WTC11 (cell line): Measurements from ENCODE around the gene CRABP2. TPM values are rescaled to one million over a fixed set of nuclear protein-coding genes. Genes with fewer than 3 reads are reported as not detected.

ENCODE experiments used
- ATAC-seq: fragments of 200-7000 bp; cut with Tn5 transposase; 2 replicates; pipeline ENCODE4 v1.10.0; 2021; ENCODE audit warnings: mild to moderate bottlenecking, moderate library complexity
- CTCF ChIA-PET: fragments of 300-600 bp; sonication (Branson Sonifier 250); formaldehyde crosslinking; loops from one replicate; lab custom pipeline; 2021; ENCODE audit warnings: antibody characterized with exemption; lab: Charles Lee
- POLR2A ChIA-PET: fragments of 350-600 bp; sonication (Branson Sonifier 250); formaldehyde crosslinking; loops from one replicate; lab custom pipeline; 2021; ENCODE audit warnings: antibody characterized with exemption; lab: Charles Lee
- DNase-seq: peaks from one replicate; pipeline ENCODE4 v3.0.0; 2021; ENCODE audit warnings: low spot score
- H3K27ac Mint-ChIP-seq: 2 replicates; pipeline ENCODE4 v1.8.0; 2021; ENCODE audit warnings: mixed read lengths
- H3K27me3 Mint-ChIP-seq: 2 replicates; pipeline ENCODE4 v1.8.0; 2021; ENCODE audit warnings: low read depth, mild to moderate bottlenecking, moderate library complexity, mixed read lengths
- H3K36me3 Mint-ChIP-seq: 2 replicates; pipeline ENCODE4 v1.8.0; 2021; ENCODE audit warnings: mixed read lengths
- H3K4me1 Mint-ChIP-seq: 2 replicates; pipeline ENCODE4 v1.8.0; 2022; ENCODE audit warnings: mixed read lengths
- H3K4me3 Mint-ChIP-seq: 2 replicates; pipeline ENCODE4 v1.8.0; 2021; ENCODE audit warnings: mild to moderate bottlenecking, moderate library complexity, mixed read lengths
- H3K9me3 Mint-ChIP-seq: 2 replicates; pipeline ENCODE4 v1.8.0; 2021; ENCODE audit warnings: mixed read lengths
- AFF4 ChIP-seq: sonication (generic); formaldehyde crosslinking; IDR thresholded peaks from 2 replicates; pipeline ENCODE4 v1.8.1; 2023; ENCODE audit warnings: mild to moderate bottlenecking, missing genetic modification reagents, borderline replicate concordance
- ARID4B ChIP-seq: sonication (generic); formaldehyde crosslinking; IDR thresholded peaks from 2 replicates; pipeline ENCODE4 v1.8.0; 2023; ENCODE audit warnings: missing genetic modification reagents, mild to moderate bottlenecking, borderline replicate concordance
- ERG ChIP-seq: fragments of 250-450 bp; sonication (Bioruptor Pico); IDR thresholded peaks from 2 replicates; pipeline ENCODE4 v1.8.0; 2021; ENCODE audit warnings: mild to moderate bottlenecking
- JUN ChIP-seq: sonication (generic); formaldehyde crosslinking; IDR thresholded peaks from 2 replicates; pipeline ENCODE4 v1.8.0; 2023; ENCODE audit warnings: mild to moderate bottlenecking, missing genetic modification reagents
- NR1H2 ChIP-seq: sonication (generic); formaldehyde crosslinking; IDR thresholded peaks from 2 replicates; pipeline ENCODE4 v1.9.0; 2021; ENCODE audit warnings: mild to moderate bottlenecking, moderate library complexity, missing genetic modification reagents
- RORB ChIP-seq: fragments of 250-450 bp; sonication (Bioruptor Pico); IDR thresholded peaks from 2 replicates; pipeline ENCODE4 v1.9.0; 2021; ENCODE audit warnings: mild to moderate bottlenecking
- ZNF219 ChIP-seq: sonication (generic); formaldehyde crosslinking; IDR thresholded peaks from 2 replicates; pipeline ENCODE4 v1.8.0; 2023; ENCODE audit warnings: missing genetic modification reagents, mild to moderate bottlenecking, borderline replicate concordance
- ZNF232 ChIP-seq: sonication (generic); formaldehyde crosslinking; IDR thresholded peaks from 2 replicates; pipeline ENCODE4 v1.8.0; 2022; ENCODE audit warnings: mild to moderate bottlenecking, missing genetic modification reagents
- ZNF512 ChIP-seq: sonication (generic); formaldehyde crosslinking; IDR thresholded peaks from 2 replicates; pipeline ENCODE4 v1.8.1; 2022; ENCODE audit warnings: missing genetic modification reagents, borderline replicate concordance
- total RNA-seq: library from RNA; stranded (reverse); gene quantifications from 3 replicates; pipeline ENCODE4 v1.2.3, GENCODE V29; 2021

The CRABP2 gene
- total RNA-seq, 1 experiment from 2014 or later = 135 TPM

GRCh38 chr1:156655904-156656516 lies 49.4 kb downstream of the CRABP2 start (continued):
- TF ChIP-seq ZNF512 (CRISPR knock-in tag) = no peak
- no peak for TF ChIP-seq ZNF219 (CRISPR knock-in tag)

- Mint-ChIP-seq H3K9me3 (no peaks in the 10 kb centered on the region), H3K4me1 (peaks cover 44% of the 10 kb centered on the region), H3K27ac (no peak overlapping the region), H3K4me3 (no peak overlapping the region), H3K36me3 (no peaks in the 10 kb centered on the region), H3K27me3 (peaks cover 93% of the 10 kb centered on the region)
- CTCF ChIA-PET = interaction anchor here (0.9 to 12.6 kb wide), 5 partner anchors 12 to 71 kb away, joined by 4 to 437 read pairs (median 7); partner anchors contain the start of genes HAPLN2 and NES
- POLR2A ChIA-PET = interaction anchor here (0.8 to 1.4 kb wide), 2 partner anchors 22 to 51 kb away, joined by 3 read pairs; partner anchors contain the start of genes CRABP2 and NES
- DNase-seq (no peak), ATAC-seq (no peak)
- TF ChIP-seq NR1H2 (CRISPR knock-in tag) (no peak), ARID4B (CRISPR knock-in tag) (no peak), AFF4 (CRISPR knock-in tag) (no peak), RORB (CRISPR knock-in tag) (no peak), ERG (no peak), JUN (CRISPR knock-in tag) (no peak)
Measured at GRCh38 chr1:156655151-156655903, 50.1 kb downstream of the CRABP2 start.

GRCh38 chr1:156654700-156655099 lies 50.7 kb downstream of the CRABP2 start:
- ChIA-PET CTCF (interaction anchor here (0.9 to 12.6 kb wide), 5 partner anchors 11 to 72 kb away, joined by 4 to 437 read pairs (median 7); partner anchors contain the start of genes HAPLN2 and NES), POLR2A (interaction anchor here (0.8 kb wide), 1 partner anchor 51 kb away, joined by 3 read pairs; the partner anchor contains the start of gene CRABP2)
- Mint-ChIP-seq H3K4me3 (no peak overlapping the region), H3K9me3 (no peaks in the 10 kb centered on the region), H3K36me3 (no peaks in the 10 kb centered on the region), H3K27me3 (peaks cover 96% of the 10 kb centered on the region), H3K27ac (no peak overlapping the region), H3K4me1 (peaks cover 39% of the 10 kb centered on the region)
- TF ChIP-seq ZNF219 (CRISPR knock-in tag) = no peak
- TF ChIP-seq ZNF232 (CRISPR knock-in tag) = no peak
- no peak for ATAC-seq
- no peak for DNase-seq
